ENCODE results near the gene CPEB4.

DNA sequence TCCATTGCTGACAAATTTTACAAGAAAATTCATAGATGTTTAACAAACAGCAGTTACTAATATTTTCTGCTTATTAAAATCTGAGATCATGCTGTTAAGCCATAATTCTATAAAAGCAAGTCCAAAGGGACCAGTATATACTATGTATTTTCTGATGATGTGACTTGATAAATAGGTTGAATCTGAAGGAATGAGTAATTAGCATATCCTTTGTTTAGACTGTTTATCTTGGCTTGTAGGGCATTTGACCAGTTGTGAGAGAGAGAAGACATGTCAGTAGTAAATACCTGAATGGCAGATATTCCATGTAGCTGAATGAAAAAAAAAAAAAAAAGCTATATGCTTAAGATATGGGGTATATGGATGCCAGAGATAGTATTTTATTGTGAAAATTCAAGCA is 14.6 kb downstream of the CPEB4 start:
- TF ChIP-seq, protein P1, sequence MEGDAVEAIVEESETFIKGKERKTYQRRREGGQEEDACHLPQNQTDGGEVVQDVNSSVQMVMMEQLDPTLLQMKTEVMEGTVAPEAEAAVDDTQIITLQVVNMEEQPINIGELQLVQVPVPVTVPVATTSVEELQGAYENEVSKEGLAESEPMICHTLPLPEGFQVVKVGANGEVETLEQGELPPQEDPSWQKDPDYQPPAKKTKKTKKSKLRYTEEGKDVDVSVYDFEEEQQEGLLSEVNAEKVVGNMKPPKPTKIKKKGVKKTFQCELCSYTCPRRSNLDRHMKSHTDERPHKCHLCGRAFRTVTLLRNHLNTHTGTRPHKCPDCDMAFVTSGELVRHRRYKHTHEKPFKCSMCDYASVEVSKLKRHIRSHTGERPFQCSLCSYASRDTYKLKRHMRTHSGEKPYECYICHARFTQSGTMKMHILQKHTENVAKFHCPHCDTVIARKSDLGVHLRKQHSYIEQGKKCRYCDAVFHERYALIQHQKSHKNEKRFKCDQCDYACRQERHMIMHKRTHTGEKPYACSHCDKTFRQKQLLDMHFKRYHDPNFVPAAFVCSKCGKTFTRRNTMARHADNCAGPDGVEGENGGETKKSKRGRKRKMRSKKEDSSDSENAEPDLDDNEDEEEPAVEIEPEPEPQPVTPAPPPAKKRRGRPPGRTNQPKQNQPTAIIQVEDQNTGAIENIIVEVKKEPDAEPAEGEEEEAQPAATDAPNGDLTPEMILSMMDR (IDR thresholded peaks at IDR 0.05 in 2 of 3, conservative IDR thresholded peaks at IDR 0.05 in 1 of 3; ENCODE audit: control insufficient read depth in 2 of 3, extremely low read depth in 1 of 3, insufficient read depth in 1 of 3, low read depth in 3 of 3, low read length in 3 of 3): no peak
- TF ChIP-seq NR2C2 (IDR thresholded peaks at IDR 0.05; ENCODE audit: borderline replicate concordance, control insufficient read depth, insufficient read length, low read depth): no peak
